OCI-LY1 (cell line): ENCODE measurements around the gene DYRK1A.

Experiments
- H2AFZ ChIP-seq: fragments of 200-600 bp; sonication (generic), shearing (Covaris generic); 2 replicates; pipeline ENCODE4 v1.6.0; 2014; ENCODE audit warnings: antibody characterized with exemption, mild to moderate bottlenecking, low read length
- H3F3A ChIP-seq: fragments of 200-600 bp; sonication (generic), shearing (Covaris generic); 2 replicates; pipeline ENCODE4 v1.6.0; 2014; ENCODE audit warnings: mild to moderate bottlenecking, antibody characterized with exemption, low read length, moderate library complexity; ENCODE audit not compliant: insufficient read depth
- H3K27ac ChIP-seq: fragments of 200-600 bp; sonication (generic); 2 replicates; pipeline ENCODE4 v1.5.1; 2014; ENCODE audit warnings: low read length, mixed run types, mild to moderate bottlenecking, low read depth; ENCODE audit not compliant: poor library complexity, severe bottlenecking
- H3K27me3 ChIP-seq: fragments of 200-600 bp; sonication (generic); 2 replicates; pipeline ENCODE4 v1.6.0; 2014; ENCODE audit warnings: antibody characterized with exemption, mild to moderate bottlenecking, low read length, moderate library complexity; ENCODE audit not compliant: insufficient read depth
- H3K36me3 ChIP-seq: fragments of 200-600 bp; sonication (generic); 2 replicates; pipeline ENCODE4 v1.6.1; 2014; ENCODE audit warnings: mild to moderate bottlenecking, antibody characterized with exemption, low read length, moderate library complexity, mixed read lengths; ENCODE audit not compliant: insufficient read depth
- H3K4me1 ChIP-seq: fragments of 200-600 bp; sonication (generic); 2 replicates; pipeline ENCODE4 v1.5.1; 2014; ENCODE audit warnings: mild to moderate bottlenecking, low read length, moderate library complexity; ENCODE audit not compliant: insufficient read depth, severe bottlenecking
- H3K4me2 ChIP-seq: fragments of 200-600 bp; sonication (generic), shearing (Covaris generic); 2 replicates; pipeline ENCODE4 v1.6.1; 2014; ENCODE audit warnings: low read length
- H3K4me3 ChIP-seq: fragments of 200-600 bp; sonication (generic); 2 replicates; pipeline ENCODE4 v1.5.1; 2014; ENCODE audit warnings: low read length, low read depth, mild to moderate bottlenecking, mixed read lengths; ENCODE audit not compliant: poor library complexity, severe bottlenecking
- H3K79me2 ChIP-seq: fragments of 200-600 bp; shearing (Covaris generic); 2 replicates; pipeline ENCODE4 v1.6.1; 2016; ENCODE audit warnings: mixed run types, low read length, mixed read lengths; ENCODE audit not compliant: insufficient read depth
- H3K9ac ChIP-seq: fragments of 200-600 bp; sonication (generic), shearing (Covaris generic); 2 replicates; pipeline ENCODE4 v1.6.1; 2014; ENCODE audit warnings: mild to moderate bottlenecking, low read length, mixed read lengths
- H3K9me2 ChIP-seq: fragments of 200-600 bp; sonication (generic), shearing (Covaris generic); 2 replicates; pipeline ENCODE4 v1.6.1; 2014; ENCODE audit warnings: low read depth, mild to moderate bottlenecking, low read length, mixed read lengths
- H3K9me3 ChIP-seq: fragments of 200-600 bp; shearing (Covaris generic); 2 replicates; pipeline ENCODE4 v1.6.1; 2014; ENCODE audit warnings: low read length, mixed read lengths
- H4K20me1 ChIP-seq: fragments of 200-600 bp; sonication (generic), shearing (Covaris generic); 2 replicates; pipeline ENCODE4 v1.6.0; 2016; ENCODE audit warnings: mild to moderate bottlenecking, low read length; ENCODE audit not compliant: insufficient read depth
- EZH2 ChIP-seq: fragments of 200-600 bp; sonication (generic), shearing (Covaris generic); IDR thresholded peaks from 2 replicates; pipeline ENCODE4 v1.8.0; 2017; ENCODE audit warnings: borderline replicate concordance, mixed run types, mild to moderate bottlenecking, antibody characterized with exemption, low read length, moderate library complexity, mixed read lengths
- TF ChIP-seq, protein P1 (sequence below): fragments of 200-600 bp; sonication (generic), shearing (Covaris generic); IDR thresholded peaks from 2 replicates; pipeline ENCODE4 v1.5.1; 2017; ENCODE audit warnings: mild to moderate bottlenecking, antibody characterized with exemption, low read length, moderate library complexity, mixed read lengths

The DYRK1A gene

DNA sequence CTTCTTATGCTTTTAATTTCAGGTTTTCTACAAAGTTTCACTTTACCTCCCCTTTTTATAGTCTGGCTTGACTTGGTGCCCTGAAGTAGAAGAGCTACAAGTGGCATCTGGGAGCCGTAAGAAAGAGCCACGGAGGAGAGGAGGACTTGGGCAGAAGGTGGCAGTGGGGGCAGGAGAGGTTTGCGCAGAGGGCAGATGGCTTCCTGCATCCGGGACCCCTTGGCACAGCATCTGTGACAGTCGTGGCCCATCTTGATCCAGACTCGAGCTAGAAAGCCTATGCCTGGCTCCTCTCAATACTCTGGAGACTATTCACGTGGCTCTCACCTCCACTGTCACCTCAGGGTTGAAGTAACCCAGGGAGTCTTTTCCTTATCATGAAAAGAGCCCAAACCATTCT, 169.1 kb downstream of the DYRK1A start:
- H3F3A ChIP-seq = no peaks in the 10 kb centered on the region
- no peak overlapping the region for H3K9ac ChIP-seq
- H3K27ac ChIP-seq = no peak overlapping the region
- H3K4me2 ChIP-seq = no peak overlapping the region
- H4K20me1 ChIP-seq = no peaks in the 10 kb centered on the region
- H3K79me2 ChIP-seq = no peaks in the 10 kb centered on the region
- peaks cover 6% of the 10 kb centered on the region; the same call in 1 of the 2 replicates for H3K27me3 ChIP-seq
- no peak for TF ChIP-seq EZH2
- TF ChIP-seq, protein P1, sequence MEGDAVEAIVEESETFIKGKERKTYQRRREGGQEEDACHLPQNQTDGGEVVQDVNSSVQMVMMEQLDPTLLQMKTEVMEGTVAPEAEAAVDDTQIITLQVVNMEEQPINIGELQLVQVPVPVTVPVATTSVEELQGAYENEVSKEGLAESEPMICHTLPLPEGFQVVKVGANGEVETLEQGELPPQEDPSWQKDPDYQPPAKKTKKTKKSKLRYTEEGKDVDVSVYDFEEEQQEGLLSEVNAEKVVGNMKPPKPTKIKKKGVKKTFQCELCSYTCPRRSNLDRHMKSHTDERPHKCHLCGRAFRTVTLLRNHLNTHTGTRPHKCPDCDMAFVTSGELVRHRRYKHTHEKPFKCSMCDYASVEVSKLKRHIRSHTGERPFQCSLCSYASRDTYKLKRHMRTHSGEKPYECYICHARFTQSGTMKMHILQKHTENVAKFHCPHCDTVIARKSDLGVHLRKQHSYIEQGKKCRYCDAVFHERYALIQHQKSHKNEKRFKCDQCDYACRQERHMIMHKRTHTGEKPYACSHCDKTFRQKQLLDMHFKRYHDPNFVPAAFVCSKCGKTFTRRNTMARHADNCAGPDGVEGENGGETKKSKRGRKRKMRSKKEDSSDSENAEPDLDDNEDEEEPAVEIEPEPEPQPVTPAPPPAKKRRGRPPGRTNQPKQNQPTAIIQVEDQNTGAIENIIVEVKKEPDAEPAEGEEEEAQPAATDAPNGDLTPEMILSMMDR = no peak
- no peaks in the 10 kb centered on the region for H3K36me3 ChIP-seq
- H3K9me3 ChIP-seq = no peaks in the 10 kb centered on the region
- no peak overlapping the region for H3K4me3 ChIP-seq
- no peak overlapping the region for H2AFZ ChIP-seq
- H3K4me1 ChIP-seq = no peaks in the 10 kb centered on the region
- H3K9me2 ChIP-seq = no peaks in the 10 kb centered on the region

DNA sequence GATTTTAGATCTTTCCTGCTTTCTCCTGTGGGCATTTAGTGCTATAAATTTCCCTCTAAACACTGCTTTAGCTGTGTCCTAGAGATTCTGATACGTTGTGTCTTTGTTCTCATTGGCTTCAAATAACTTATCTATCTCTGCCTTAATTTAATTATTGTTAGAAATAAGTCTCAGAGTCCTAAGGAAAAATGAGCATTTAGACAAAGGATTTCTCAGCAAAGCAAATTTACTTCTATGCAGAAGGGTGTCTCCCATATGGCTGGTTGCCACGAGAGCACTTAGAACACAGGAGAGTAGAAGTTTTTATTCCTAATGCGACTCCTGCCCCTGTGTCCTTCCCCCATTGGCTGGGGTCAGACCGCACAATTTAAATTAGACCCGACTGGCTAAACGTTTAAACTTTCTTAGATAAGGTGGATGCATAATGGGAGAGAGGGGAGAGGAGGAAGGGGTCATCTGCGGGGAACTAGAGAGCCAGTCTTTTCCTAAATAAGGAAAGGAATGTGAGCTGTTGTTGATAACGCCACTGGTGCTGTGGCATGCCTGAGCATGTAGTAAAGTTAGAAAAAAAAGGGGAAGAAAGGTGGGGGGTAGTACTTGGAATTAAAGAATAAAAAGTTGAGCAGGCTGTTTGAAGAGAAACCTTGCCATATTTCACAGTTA, 170.2 kb downstream of the DYRK1A start:
- Histone ChIP-seq H3K4me1 (no peaks in the 10 kb centered on the region), H2AFZ (no peak overlapping the region), H3K4me3 (no peak overlapping the region), H3K27ac (no peak overlapping the region), H3F3A (no peaks in the 10 kb centered on the region), H4K20me1 (no peaks in the 10 kb centered on the region), H3K36me3 (no peaks in the 10 kb centered on the region), H3K27me3 (peaks cover 2% of the 10 kb centered on the region; the same call in 1 of the 2 replicates), H3K9ac (no peak overlapping the region), H3K9me3 (no peaks in the 10 kb centered on the region), H3K79me2 (no peaks in the 10 kb centered on the region), H3K9me2 (no peaks in the 10 kb centered on the region), H3K4me2 (no peak overlapping the region)
- TF ChIP-seq, protein P1 = no peak
- no peak for TF ChIP-seq EZH2

DNA sequence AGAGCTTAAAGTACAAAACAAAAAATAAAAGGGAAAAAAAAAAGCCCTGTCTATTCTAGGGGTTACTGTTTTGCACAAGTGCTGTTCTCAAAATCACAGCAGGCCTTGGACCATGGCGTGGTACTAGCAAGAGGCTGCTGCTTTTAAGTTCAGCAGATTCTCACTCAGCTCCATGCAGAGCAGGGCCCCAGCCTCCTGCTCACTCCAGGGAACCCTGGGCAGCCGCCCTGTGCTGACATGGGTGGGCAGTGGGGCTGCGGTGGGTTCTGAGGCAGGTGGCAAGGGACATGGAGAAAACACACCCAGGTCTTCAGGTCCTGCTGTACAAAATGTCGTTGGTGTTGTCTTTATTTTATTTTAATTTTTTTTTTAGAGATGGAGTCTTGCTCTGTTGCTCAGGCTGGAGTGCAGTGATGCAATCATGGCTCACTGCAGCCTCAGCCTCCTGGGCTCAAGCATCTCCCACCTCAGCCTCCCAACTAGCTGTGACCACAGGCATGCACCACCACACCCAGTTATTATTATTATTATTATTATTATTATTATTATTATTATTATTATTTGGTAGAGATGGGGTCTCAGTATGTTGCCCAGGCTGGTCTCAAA, 170.9 kb downstream of the DYRK1A start:
- H2AFZ ChIP-seq = no peak overlapping the region
- no peaks in the 10 kb centered on the region for H3K4me1 ChIP-seq
- no peak overlapping the region for H3K27ac ChIP-seq
- H3K9ac ChIP-seq = no peak overlapping the region
- no peak overlapping the region for H3K4me3 ChIP-seq
- no peak for TF ChIP-seq EZH2
- H3K27me3 ChIP-seq = peaks cover 2% of the 10 kb centered on the region; the same call in 1 of the 2 replicates
- H3K36me3 ChIP-seq = no peaks in the 10 kb centered on the region
- no peaks in the 10 kb centered on the region for H3K9me3 ChIP-seq
- H3K4me2 ChIP-seq = no peak overlapping the region
- no peaks in the 10 kb centered on the region for H3K9me2 ChIP-seq
- H3K79me2 ChIP-seq = no peaks in the 10 kb centered on the region
- no peaks in the 10 kb centered on the region for H4K20me1 ChIP-seq
- no peaks in the 10 kb centered on the region for H3F3A ChIP-seq
